SH-SY5Y (cell line): ENCODE data around the gene DIP2C.

Experiments
- GATA2 ChIP-seq: IDR thresholded peaks from 2 replicates; pipeline ENCODE4 v1.6.1; 2011; ENCODE audit warnings: mild to moderate bottlenecking, low read depth, low read length
- GATA3 ChIP-seq: IDR thresholded peaks from 2 replicates; pipeline ENCODE4 v1.6.1; 2011; ENCODE audit warnings: low read depth, mild to moderate bottlenecking, low read length, moderate library complexity

DIP2C gene

GRCh38 chr10:588246-589165 lies 101.0 kb downstream of the DIP2C start:
- TF ChIP-seq GATA2, result no peak
- no peak for TF ChIP-seq GATA3

GRCh38 chr10:586716-587115 lies 102.8 kb downstream of the DIP2C start:
- TF ChIP-seq GATA3 (no peak), GATA2 (no peak)

- TF ChIP-seq GATA2 (no peak), GATA3 (no peak)
These were observed 103.3 kb downstream of the DIP2C start for GRCh38 chr10:586151-586550.

DNA sequence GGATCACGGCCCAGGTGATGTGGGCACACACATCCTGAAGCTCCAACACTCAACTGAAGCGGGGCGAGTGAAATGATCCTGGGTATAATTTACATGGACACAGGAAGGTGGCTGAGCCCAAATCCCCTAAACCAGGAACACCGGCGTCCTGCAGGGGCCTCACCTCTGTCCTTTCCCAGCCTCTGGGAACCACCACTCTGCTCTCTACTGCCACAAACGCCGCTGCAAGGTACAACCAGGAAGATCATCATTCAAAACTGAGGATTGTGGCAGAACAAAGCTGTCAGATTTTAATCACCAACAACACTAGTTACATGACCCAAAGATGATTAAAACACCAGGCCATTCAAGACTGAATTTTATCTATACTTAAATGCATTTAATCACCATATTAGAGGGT lies 104.0 kb downstream of the DIP2C start:
- TF ChIP-seq GATA3 (no peak), GATA2 (no peak)

DNA sequence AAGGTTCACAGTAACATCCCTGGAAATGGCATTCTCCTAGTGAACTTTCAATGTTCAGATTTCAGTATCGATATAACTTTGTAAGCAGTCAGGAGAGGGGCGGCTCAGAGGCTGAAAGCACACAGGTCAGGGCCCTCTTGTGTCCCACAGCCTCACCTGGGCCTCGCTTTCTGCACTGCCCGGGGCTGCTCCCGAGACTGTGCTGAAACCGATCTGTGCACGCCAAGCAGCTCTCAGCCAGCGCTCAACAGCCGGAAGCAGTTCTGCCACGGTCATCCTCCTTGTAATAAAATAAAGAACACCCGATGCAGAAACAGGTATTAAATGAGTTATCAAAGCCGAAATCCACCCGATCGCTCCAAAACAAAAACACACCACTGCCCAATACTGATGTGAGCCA lies 106.0 kb downstream of the DIP2C start:
- no peak for TF ChIP-seq GATA2
- no peak for TF ChIP-seq GATA3

GRCh38 chr10:581776-582330 lies 107.6 kb downstream of the DIP2C start:
- TF ChIP-seq GATA2 (no peak), GATA3 (no peak)

- no peak for TF ChIP-seq GATA3
- TF ChIP-seq GATA2, result no peak
These were observed 108.7 kb downstream of the DIP2C start for GRCh38 chr10:580778-581177.

DNA sequence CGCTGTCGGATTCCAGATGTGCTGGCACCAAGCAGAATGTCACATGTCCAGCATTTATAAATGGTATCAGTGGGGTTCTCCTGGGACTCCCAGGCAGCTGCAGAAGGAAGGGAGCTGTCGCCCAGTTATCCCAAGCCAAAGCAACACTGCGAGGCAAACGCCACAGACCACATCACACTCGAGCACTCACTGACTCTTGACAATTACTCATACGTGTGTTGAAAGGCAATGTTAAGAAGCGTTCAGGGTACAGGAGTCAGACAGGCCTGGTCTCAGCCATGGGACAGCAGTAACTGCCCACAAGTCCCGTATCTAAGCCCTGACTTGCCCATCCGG lies 113.4 kb downstream of the DIP2C start:
- no peak for TF ChIP-seq GATA3
- no peak for TF ChIP-seq GATA2

- TF ChIP-seq GATA3 (no peak), GATA2 (no peak)
These were observed 113.9 kb downstream of the DIP2C start for GRCh38 chr10:575402-576129.

GRCh38 chr10:572696-573095 lies 116.8 kb downstream of the DIP2C start:
- TF ChIP-seq GATA3, result no peak
- TF ChIP-seq GATA2, result peak; percentile 19; the same call in 1 of the 2 replicates

- TF ChIP-seq GATA3, result no peak
These were observed 117.6 kb downstream of the DIP2C start for GRCh38 chr10:571688-572451.

- no peak for TF ChIP-seq GATA2
- TF ChIP-seq GATA3, result no peak
These were observed 118.3 kb downstream of the DIP2C start for GRCh38 chr10:571166-571565.

GRCh38 chr10:570628-571163 lies 118.8 kb downstream of the DIP2C start:
- TF ChIP-seq GATA3 (no peak), GATA2 (no peak)

DNA sequence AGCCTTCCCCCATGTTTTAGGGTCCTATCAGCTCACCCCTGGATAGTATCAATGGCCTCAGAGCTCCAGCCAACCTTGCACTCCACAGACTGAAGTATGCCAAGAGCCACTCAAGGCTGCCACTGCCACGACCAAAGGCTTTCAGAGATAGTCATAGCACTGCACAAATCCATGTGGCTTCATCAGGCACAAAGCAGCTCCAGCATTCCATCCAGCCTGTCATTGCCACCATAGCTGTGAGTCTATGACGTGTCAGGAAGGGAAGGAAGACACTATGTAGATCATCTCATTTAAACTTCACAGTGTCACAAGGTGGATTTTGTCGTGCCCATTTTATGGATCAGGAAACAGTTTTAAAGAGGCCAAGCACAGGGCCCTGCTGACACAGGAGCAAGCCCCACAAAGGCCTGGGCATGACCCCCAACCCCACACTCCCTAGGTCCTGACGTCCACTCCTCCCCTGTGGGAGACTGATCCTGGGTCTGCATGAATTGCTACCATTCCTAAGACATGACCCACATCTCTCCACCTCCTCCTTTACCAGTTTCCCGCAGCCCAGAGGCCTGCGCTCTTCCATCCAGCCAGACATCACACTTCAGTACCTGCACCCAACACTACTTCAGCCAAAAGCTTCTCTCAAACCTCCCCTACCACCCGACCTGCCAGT lies 119.4 kb downstream of the DIP2C start:
- TF ChIP-seq GATA2 (no peak), GATA3 (no peak)
